Stimulated activated CD4-positive, alpha-beta T cell treated with anti-CD3 and anti-CD28 coated beads, Interleukin-15, amount 100 ng/mL, for 48 hours (primary cell): ENCODE data around the gene DCST2.
A peak's percentile ranks its signal among the peaks of the same experiment; 100 is the strongest.

ENCODE experiments used
- DNase-seq, 2 donors: peaks; one replicate each; pipeline ENCODE4 v3.0.0-alpha.2; 2020; ENCODE audit warnings: low read depth in 2 of 2

Gene DCST2

DNA sequence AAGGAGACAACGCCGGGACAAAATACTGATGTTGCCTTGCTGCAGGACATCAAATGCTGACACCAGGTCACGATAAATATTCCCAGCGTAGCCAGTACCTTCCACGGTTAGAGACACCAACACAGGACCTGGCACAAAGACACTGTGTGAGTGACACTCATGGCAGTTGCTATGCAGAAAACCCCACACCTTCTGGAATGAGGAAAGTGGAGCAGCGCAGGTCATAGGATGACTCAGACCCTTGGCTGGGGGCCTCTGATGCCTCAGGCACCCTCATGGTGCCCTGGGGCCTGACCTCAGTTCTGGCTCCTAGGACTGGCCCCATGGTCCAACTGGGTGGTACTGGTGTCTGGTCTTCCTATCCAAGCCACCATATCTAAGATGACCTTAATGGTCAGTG lies 7.0 kb downstream of the DCST2 start:
- DNase-seq = no peak

DNA sequence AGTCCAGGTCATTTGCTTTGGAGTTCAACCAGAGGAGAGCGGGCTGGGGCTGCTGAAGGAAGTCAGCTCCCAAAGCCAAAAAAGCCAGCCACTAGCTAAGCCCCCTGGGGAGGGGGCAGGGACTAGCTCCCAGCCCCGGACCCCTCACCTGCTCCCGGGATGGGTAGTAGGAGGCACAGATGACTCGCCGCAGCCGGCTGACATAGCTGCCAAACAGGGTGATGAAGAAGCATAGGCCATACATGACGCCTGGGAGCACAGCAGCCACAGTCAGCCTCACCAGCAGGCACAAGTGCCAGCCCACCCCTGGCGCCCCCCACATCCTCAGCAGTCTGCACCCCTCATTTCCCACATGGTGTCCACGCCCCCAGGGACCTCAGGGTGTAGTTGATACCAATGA lies 7.4 kb downstream of the DCST2 start:
- DNase-seq = no peak

DNA sequence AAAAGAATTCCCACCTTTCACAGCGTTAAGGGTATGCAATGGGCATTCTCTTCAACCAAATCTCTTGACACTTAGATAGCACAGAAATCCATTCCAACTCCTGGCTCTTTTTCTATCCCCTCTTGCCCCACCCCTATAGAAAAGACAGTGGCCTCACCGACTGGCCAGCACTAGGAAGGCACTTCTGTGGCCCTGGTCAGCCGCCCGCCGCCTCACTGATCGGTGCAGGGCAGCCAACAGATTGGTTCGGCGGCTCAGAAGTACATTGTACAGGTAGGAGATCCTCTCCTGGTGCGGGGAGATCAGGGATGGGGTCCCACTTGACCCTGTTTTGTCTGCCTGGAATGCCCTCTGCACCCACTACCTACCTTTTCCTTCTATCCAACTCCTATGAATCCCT lies 9.3 kb downstream of the DCST2 start:
- DNase-seq = no peak

DNA sequence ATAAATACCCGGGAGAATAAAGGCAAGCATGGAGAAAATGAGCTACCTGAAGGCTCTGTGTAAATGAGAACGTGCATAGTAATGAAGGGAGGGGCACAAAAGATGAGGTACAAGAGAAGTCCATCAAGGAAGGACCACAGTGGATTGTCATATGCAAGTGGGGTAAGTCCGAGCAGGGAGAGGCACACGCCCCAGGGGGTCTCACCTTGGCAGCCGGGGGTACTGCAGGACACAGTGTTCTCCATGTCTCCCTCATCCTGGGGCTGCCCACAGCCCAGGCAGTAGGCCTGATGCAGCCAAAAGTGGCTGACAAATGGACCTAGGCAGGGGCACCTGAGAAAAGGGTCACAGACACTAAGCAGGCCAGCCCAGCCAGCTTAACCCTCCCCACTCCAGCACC lies 10.0 kb downstream of the DCST2 start:
- no peak for DNase-seq

DNA sequence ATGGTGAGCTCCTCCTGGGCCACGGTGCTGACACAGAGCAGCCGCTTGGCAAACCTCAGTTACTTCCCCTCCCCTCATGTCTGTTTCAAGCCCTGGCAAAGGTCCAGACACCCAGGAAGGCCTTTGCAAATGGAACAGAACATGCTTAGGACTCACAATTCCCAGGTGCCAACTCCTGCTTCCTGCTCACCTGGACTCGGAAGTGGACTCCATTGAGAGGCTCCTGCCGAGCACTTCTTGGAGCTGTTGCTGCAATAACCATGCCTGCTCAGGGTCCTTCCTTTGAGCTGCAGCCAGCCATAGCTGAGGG lies 10.7 kb downstream of the DCST2 start:
- DNase-seq = no peak

DNA sequence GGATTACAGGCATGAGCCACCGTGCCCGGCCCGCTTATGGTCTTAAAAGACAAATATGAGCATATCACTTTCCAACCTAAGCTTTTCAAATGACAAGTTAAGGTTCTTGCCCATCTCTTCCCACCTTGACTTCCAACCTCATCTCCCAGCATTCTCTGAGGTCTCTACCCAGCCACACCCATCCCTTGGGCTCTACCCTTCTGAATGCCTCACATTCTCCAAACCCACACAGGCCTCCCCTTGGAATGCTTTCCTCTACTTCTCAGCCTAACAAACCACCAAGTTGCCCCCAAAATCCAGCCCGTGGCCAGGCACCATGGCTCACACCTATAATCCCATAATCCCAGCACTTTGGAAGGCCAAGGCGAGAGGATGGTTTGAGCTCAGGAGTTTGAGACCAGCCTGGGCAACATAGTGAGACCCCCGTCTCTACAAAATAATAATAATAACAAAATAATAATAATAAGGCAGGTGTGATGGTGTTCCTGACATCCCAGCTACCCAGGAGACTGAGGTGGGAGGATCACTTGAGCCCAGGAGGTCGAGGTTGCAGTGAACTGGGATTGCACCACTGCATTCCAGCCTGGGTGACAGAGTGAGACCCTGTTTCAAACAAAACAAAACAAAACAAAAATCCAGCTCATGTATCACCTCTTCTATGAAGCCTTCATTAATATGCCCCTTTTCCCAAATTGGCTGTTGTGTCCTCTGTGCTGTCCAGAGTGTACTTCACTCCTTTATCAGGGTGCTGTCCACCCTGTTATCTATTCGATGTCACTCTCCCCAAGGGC lies 11.2 kb downstream of the DCST2 start:
- DNase-seq = no peak

DNA sequence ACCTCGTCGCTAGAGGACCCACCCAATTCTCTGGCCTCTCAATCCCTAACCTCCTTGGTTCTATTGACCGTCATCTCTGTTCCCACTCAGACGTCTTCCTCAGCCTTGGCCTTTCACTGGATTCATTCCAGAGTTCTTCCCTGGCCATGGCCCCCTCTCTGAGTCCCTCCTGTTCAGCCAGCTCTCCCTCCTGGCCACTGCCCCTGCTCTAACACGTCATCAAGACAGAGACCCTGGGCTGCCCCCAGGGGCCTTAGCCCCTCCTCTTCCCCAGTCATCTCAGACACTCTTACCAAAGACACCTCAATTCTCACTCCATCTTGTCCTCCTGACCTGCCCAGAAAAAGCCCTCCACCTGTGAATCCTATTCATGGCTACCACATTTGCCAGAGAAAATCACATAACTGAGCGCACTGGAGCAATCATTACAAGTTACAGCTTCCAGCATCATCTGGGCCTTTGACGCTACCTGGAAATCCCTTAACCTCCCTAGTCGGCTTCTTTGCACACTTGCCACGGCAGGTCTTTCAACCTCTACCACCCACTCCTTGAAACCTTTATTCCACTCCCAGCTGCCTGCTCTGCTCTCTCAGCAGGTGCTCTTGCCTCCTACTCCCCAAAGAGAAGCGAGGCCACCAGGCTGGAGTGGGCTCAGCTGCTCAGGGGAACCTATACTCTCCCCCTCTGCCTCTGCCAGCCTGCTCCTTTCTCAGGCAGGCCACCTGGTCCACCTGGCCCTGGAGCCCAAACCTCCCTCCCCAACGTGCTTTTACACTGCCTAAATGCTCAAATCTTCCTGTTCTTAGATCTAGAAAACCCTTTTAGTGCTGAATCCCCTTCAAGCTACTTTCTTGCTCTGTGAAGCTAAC lies 14.0 kb downstream of the DCST2 start:
- no peak for DNase-seq

DNA sequence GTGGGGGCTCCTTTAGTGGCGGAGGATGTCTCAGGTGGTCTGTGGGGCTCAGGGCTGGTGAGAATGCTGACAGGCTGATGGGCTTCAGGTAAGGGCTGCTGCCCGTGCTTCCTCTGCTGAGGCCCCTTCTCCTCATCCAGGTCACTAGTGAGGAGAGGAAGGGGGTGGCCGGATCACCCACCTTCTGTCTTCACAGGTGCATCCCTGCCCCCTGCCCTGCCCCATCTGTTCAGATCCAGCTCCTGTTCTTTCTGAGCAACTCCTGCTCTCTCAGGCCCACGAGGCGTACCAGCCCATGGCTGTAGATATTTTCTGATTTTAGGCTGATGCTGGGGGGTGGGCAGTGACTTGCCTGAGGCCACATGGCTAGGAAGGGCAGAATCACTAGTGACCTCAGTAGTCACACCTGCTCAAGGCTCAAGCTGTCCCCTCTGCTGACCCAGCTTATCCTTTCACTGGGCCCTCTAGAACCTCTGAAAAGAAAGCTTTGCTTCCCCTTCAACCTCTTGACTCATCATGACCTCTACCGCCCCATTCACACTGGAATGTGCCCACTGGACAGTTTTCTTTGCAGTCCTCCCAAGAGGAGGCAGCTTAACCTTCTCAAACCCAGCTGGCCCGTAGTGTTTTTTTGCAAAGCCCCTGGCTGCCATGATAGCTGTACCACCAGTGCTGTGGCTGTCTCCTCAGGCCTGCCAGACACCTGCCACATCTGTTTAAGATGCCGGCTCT lies 14.8 kb downstream of the DCST2 start:
- no peak for DNase-seq

DNA sequence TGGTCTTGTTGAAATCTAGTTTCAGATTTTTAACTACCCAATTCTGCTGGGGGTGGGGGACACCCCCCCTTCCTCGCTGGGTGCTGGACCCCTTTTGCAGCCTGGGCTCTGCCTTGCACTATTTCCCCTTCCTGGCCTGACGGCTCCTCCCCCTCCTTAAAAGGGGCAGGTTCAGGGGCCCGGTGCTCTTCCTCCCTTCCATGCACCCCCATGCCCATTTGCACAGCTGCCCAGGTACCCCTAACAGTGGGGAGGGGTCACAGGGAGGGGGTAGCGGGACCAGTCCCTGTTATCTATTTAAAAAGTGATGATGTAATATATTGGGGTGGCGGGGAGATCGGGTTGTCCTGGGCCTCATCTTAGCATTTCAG lies 15.7 kb downstream of the DCST2 start:
- no peak for DNase-seq

DNA sequence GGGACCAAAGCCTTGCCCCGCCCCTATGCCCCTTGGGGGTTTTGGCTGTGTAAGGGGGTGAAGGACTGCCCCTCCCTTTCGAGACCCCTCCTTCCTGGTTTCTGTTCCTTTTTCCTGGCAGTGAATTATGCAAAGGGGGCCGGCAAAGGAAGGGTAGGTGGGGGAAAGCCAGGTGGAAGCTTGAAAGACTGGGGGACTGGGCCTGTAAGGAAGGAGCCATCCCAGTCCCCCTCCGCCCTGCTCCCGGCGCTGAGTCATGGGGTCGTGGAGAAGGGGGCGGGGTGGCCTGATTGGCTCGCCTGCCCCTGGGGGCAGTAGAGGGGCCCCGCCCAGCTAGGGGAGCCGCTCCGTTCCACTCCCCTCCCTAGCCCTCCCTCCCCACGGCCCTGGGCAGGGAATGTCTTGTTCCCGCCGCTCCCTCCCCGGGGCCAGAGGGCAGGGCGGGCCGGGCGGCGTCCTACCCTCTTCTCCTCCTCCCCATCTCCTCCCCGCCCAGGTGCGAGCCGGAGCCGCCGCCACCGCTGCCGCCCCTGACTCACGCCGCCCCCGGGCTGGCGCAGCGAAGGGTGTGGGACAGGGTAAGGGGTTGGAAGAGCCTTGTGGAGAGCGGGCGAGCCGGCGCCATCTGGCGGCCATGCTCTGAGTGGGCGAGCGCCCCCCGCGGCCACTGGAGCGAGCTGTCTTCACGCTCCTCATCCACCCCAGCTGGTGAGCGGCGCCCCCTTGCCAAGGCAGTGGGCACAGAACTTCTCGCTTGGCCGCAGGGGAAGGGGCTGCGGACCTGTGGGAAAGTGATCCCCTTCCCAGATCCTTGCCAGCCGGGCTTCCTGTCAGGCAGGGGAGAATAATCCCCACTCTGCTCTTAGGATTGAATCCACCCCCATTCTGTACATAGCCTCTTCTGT lies 16.3 kb downstream of the DCST2 start:
- peak; percentile 83 to 92 for DNase-seq

DNA sequence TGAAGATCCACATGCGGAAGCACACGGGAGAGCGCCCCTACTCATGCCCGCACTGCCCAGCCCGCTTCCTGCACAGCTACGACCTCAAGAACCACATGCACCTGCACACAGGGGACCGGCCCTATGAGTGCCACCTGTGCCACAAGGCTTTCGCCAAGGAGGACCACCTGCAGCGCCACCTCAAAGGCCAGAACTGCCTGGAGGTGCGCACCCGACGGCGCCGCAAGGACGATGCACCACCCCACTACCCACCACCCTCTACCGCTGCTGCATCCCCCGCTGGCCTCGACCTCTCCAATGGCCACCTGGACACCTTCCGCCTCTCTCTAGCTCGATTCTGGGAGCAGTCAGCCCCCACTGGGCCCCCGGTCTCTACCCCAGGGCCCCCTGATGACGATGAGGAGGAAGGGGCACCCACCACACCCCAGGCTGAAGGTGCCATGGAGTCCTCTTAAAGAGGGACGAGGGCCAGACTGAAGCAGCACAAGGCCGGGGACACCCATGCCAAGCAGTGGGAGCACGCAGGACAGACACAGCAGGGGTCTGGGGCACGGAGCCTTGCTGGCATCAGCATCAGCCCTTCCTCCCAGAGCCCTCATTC lies 17.2 kb downstream of the DCST2 start:
- DNase-seq = no peak

DNA sequence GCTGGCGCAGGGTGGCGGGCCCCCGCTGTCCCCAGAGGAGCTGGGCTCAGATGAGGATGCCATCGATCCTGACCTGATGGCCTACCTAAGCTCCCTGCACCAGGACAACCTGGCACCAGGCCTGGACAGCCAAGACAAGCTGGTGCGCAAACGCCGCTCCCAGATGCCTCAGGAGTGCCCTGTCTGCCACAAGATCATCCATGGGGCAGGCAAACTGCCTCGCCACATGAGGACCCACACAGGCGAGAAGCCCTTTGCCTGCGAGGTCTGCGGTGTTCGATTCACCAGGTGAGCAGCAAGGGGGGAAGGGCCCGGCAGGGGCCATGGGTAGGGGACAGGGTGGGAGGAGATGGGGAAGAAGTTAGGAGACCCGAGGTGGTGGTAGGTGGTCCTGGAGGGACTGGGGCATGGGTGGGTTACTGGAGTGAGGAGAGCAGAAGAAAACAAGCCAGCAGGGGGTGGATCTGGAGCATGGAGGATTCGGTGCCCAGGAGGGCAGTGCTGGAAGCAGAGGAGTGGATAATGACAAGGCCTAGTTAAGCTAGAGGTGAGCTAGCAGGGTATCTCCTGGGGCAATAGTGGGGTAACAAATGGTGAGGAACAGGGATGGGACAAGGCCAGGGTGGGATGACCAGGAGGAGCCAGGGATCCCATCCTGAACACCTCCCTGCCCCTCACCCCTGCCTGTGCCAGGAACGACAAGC lies 17.9 kb downstream of the DCST2 start:
- no peak for DNase-seq

DNA sequence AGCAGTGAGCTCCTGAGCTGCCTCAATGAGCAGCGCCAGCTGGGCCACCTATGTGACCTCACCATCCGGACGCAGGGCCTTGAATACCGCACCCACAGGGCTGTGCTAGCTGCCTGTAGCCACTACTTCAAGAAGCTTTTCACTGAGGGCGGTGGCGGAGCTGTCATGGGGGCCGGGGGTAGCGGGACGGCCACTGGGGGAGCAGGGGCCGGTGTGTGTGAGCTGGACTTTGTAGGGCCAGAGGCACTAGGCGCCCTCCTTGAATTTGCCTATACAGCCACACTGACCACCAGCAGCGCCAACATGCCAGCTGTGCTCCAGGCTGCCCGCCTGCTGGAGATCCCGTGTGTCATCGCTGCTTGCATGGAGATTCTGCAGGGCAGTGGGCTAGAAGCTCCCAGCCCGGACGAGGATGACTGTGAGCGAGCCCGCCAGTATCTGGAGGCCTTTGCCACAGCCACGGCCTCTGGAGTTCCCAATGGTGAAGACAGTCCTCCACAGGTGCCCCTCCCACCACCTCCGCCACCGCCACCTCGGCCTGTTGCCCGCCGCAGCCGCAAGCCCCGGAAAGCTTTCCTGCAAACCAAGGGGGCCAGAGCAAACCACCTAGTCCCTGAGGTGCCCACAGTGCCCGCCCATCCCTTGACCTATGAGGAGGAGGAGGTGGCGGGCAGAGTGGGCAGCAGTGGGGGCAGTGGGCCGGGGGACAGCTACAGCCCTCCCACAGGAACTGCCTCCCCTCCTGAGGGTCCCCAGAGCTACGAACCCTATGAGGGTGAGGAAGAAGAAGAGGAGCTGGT lies 18.7 kb downstream of the DCST2 start:
- no peak for DNase-seq

DNA sequence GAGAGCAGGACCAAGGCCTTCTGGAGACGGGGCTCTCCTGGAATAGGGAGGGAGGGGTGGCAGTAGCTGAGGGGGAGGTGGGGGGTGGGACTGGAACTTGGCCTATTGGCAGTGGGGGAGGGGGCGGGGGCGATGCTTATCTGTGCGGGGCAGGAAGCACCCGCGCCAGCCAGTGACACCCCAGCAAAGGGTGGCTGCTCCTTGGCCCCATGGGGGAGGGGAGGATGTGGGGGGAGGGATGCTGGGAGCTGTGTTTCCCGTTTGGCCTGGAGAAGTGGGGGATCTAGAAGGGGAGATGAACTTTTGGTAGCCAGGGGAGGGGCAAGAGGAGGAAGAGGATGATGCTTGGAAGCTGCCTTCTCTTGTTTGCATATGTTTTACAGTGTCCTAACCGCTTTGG lies 19.9 kb downstream of the DCST2 start:
- no peak for DNase-seq

DNA sequence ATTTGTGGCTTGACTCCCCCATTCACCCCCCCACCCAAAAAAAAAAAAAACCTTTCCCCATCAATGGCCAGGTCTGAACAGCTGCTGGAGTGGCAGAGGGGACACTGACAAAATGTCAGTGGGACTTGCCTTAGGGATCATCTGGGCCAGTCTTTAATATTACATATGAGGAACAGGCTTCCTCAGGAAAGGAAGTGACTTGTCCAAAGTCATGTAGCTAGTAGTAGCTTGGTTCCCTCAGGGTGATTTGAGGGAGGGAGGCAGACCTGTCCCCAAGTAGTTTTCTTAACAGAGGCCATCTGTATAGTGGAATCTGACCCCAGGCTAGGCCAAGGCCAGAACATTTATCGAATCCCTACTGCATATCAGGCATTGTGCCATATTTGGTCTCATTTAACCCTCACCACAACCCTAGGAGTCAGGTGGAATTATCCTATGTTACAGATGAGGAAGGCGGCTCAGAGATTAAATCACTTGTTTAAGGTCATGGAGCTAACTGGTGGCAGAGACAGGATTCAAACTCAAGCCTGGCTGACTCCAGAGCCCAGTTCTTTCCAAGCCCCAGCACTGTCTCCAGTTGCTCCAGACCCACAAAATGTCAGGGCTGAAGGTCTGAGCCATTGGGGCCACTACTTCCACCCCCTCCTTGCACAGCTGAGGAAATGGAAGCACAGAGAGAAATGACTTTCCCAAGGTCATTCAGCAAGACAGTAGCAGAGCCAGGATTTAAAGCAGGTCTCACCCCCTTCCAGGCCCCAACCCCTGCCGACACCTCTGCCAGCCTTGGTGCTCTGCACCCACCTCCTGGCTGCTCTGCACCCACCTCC lies 20.6 kb downstream of the DCST2 start:
- DNase-seq = no peak

DNA sequence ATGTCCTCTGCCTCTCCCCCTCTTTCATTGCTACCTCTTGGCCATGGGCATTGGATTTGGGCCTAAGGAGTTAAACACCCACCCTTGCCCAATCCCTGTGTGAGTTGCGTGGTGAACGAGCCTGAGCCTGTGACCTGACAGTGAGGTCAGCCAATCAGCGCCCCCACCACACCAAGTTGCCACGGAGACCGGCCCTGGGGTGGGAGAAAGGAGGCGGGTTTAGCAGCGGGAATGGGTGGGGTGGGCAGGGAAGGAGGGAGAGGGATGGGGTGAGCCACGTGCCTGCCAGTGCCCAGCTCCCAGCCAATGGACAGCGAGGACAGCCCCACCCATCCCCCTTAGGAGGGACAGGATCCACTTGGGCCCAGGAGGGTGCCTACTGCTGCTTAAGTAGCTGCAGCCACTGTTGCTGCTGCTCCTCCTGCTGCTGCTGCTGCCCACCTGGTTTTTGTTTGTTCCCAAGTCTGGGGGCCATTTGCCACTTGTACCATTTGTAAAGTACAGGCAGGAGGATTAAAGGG lies 21.5 kb downstream of the DCST2 start:
- no peak for DNase-seq

DNA sequence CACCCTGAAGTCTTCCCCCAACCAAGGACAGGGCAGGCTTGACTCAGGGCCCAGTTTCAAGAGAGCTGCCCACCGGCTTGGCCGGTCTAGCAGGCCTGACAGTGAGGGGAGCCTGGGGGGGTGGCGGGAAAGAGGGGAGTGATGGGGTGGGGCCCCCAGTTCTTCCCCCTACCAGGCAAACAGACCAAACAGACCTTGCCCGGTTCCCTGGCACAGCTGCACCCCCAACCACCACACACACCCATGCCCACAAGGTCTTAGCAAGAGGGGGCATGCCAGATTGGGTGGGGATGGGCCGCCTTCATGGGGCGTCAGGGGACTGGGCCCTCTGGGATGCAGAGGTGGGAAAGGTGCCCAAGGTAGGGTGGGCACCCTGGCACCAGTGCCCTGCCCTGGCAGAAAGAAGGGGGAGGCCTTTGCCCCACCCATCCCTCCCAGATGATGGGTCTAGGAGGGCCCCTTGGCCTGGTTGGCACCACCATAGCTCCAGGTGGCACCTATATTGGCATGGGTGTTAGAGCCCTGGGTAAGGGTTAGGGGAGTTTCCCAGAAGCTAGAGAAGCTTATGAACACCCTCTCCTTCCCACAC lies 22.1 kb downstream of the DCST2 start:
- no peak for DNase-seq

DNA sequence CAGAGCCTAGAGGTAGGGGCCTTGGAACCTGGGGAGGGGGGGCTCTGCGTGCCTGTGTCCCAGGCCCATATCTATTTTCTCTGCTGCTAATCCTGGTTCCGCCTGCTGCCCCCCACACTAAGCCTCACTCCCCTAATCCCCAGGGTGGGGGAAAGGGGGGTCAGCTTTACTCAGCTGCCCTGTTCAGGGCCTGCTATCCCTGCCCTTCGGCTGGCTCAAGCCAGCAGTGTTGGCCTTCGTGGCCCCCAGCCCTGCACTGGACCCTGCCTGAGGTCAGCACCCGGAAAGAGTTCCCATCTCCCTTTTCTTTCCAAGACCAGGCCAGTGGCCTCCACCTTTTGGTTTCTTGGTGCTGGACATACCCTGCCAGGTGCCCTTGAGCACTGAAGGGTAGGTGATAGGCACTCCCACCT lies 22.6 kb downstream of the DCST2 start:
- DNase-seq = no peak
